Neural crest cell (in vitro differentiated cells): ENCODE results near the gene PKD1. TPM values are rescaled to one million over a fixed set of nuclear protein-coding genes. Genes with fewer than 3 reads are reported as not detected.

Source experiments
- DNase-seq: peaks from one replicate; pipeline ENCODE4 v3.0.0; 2021; ENCODE audit warnings: low read depth, mixed read lengths, low spot score
- H3K27ac Mint-ChIP-seq: one replicate; pipeline ENCODE4 v1.8.0; 2021; ENCODE audit warnings: mild to moderate bottlenecking, mixed read lengths; ENCODE audit not compliant: unreplicated experiment
- H3K27me3 Mint-ChIP-seq: 2 replicates; pipeline ENCODE4 v1.8.0; 2021; ENCODE audit warnings: low read depth, mild to moderate bottlenecking, mixed read lengths
- H3K36me3 Mint-ChIP-seq: 2 replicates; pipeline ENCODE4 v1.8.0; 2021; ENCODE audit warnings: low read depth, mild to moderate bottlenecking, mixed read lengths
- H3K4me1 Mint-ChIP-seq: 2 replicates; pipeline ENCODE4 v1.8.0; 2021; ENCODE audit warnings: mixed read lengths
- H3K4me3 Mint-ChIP-seq: one replicate; pipeline ENCODE4 v1.8.0; 2021; ENCODE audit warnings: mild to moderate bottlenecking, mixed read lengths
- H3K9me3 Mint-ChIP-seq: 2 replicates; pipeline ENCODE4 v1.8.0; 2021; ENCODE audit warnings: mixed read lengths
- CTCF ChIP-seq: fragments of 200-600 bp; sonication (generic); conservative IDR thresholded peaks from 2 replicates; pipeline ENCODE4 v1.5.0; 2021; ENCODE audit warnings: antibody characterized with exemption, mild to moderate bottlenecking
- total RNA-seq: library from RNA; stranded (reverse); gene quantifications from 2 replicates; pipeline ENCODE4 v1.2.1, GENCODE V29; 2021

Gene PKD1
- total RNA-seq, 1 donor from 2014 or later = 115 TPM

- peaks cover 3% of the 10 kb centered on the region for H3K36me3 Mint-ChIP-seq
- H3K4me1 Mint-ChIP-seq = no peaks in the 10 kb centered on the region
- no peaks in the 10 kb centered on the region for H3K27me3 Mint-ChIP-seq
- no peak for DNase-seq
- H3K4me3 Mint-ChIP-seq = no peak overlapping the region
- H3K9me3 Mint-ChIP-seq = no peaks in the 10 kb centered on the region
- no peak for TF ChIP-seq CTCF
- H3K27ac Mint-ChIP-seq = no peak overlapping the region
Measured at GRCh38 chr16:2180962-2181923, 45.5 kb upstream of the PKD1 start.

- H3K36me3 Mint-ChIP-seq = peaks cover 3% of the 10 kb centered on the region
Measured at GRCh38 chr16:2180461-2180860, 44.8 kb upstream of the PKD1 start.

GRCh38 chr16:2179576-2179975 lies 43.9 kb upstream of the PKD1 start:
- H3K36me3 Mint-ChIP-seq = peaks cover 3% of the 10 kb centered on the region

More at GRCh38 chr16:2180461-2180860, 44.8 kb upstream of the PKD1 start:
- H3K27me3 Mint-ChIP-seq = no peaks in the 10 kb centered on the region
- no peaks in the 10 kb centered on the region for H3K4me1 Mint-ChIP-seq
- TF ChIP-seq CTCF = no peak
- H3K27ac Mint-ChIP-seq = no peak overlapping the region
- no peak for DNase-seq
- H3K4me3 Mint-ChIP-seq = no peak overlapping the region
- no peaks in the 10 kb centered on the region for H3K9me3 Mint-ChIP-seq

GRCh38 chr16:2179107-2179501 lies 43.4 kb upstream of the PKD1 start:
- Mint-ChIP-seq H3K36me3 (peaks cover 3% of the 10 kb centered on the region), H3K4me1 (no peaks in the 10 kb centered on the region), H3K27me3 (no peaks in the 10 kb centered on the region), H3K27ac (no peak overlapping the region), H3K9me3 (no peaks in the 10 kb centered on the region), H3K4me3 (no peak overlapping the region)
- DNase-seq = no peak
- TF ChIP-seq CTCF = no peak

More at GRCh38 chr16:2179576-2179975, 43.9 kb upstream of the PKD1 start:
- TF ChIP-seq CTCF = no peak
- no peak for DNase-seq
- Mint-ChIP-seq H3K9me3 (no peaks in the 10 kb centered on the region), H3K27ac (no peak overlapping the region), H3K4me3 (no peak overlapping the region), H3K27me3 (no peaks in the 10 kb centered on the region), H3K4me1 (no peaks in the 10 kb centered on the region)

GRCh38 chr16:2178321-2179106 lies 42.8 kb upstream of the PKD1 start:
- no peak for DNase-seq
- Mint-ChIP-seq H3K27me3 (no peaks in the 10 kb centered on the region), H3K36me3 (peaks cover 3% of the 10 kb centered on the region), H3K4me1 (no peaks in the 10 kb centered on the region), H3K27ac (no peak overlapping the region), H3K4me3 (no peak overlapping the region), H3K9me3 (no peaks in the 10 kb centered on the region)
- no peak for TF ChIP-seq CTCF
